ENCODE measurements around the gene ZNF107. TPM values are rescaled to one million over a fixed set of nuclear protein-coding genes. Genes with fewer than 3 reads are reported as not detected.

Gene ZNF107
- total and polyA plus RNA-seq, 2 donors (not counting 1 experiment from before 2014, with no cell fraction given), result 22.0 to 70.7 TPM

DNA sequence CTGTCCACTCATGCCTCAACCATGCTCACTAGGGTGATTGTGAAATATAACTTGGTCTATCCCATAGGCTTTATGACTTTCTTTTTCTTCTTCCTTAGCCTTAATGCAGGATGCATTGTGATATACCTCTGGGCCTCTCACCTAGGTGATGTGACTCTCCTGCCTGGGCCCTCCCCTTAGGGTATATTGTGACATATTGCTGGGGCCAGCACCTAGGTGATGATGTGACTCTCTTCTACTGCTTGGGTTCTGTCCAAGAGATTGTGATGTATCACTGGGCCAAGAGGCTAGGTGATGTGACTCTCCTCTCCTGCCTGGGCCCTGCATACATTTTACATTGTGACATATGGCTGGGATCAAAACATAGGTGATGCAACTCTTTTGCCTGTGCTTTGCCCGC, 14.7 kb upstream of the ZNF107 start:
- Histone ChIP-seq H3K27me3 (replicated peaks in 1 of 4; ENCODE audit: control extremely low read depth in 1 of 4, control insufficient read depth in 3 of 4, insufficient read depth in 4 of 4, low read length in 3 of 4) (no peaks in the 10 kb centered on the region), H4K20me1 (ENCODE audit: control insufficient read depth, insufficient read depth, low read length, poor library complexity, severe bottlenecking) (no peaks in the 10 kb centered on the region), H3K9me3 (ENCODE audit: control extremely low read depth in 1 of 3, control insufficient read depth in 2 of 3, insufficient read depth in 1 of 3, low read length in 2 of 3) (peaks cover 0 to 3% (median 0%) of the 10 kb centered on the region in 3 donors), H3K4me3 (ENCODE audit: control extremely low read depth in 1 of 5, extremely low read depth in 1 of 5, insufficient read depth in 1 of 5, low read depth in 2 of 5, low read length in 4 of 5) (no peak overlapping the region), H3K36me3 (replicated peaks in 1 of 2; ENCODE audit: control extremely low read depth in 1 of 2, control insufficient read depth in 1 of 2, extremely low read depth in 1 of 2, insufficient read depth in 2 of 2, low read length in 1 of 2) (no peaks in the 10 kb centered on the region), H2AFZ (ENCODE audit: insufficient read depth, low read depth, low read length, poor library complexity, severe bottlenecking) (no peak overlapping the region), H3K27ac (ENCODE audit: low read length in 2 of 2) (no peak overlapping the region), H3K9ac (ENCODE audit: low read length) (no peak overlapping the region), H3K79me2 (ENCODE audit: control insufficient read depth, insufficient read depth, low read length) (no peaks in the 10 kb centered on the region), H3K4me1 (ENCODE audit: control insufficient read depth in 2 of 2, insufficient read depth in 2 of 2, low read length in 2 of 2) (no peaks in the 10 kb centered on the region), H3K4me2 (replicated peaks; ENCODE audit: low read depth, low read length, poor library complexity, severe bottlenecking) (no peak overlapping the region)
- Mint-ChIP-seq H3K4me3 (no peak overlapping the region), H3K27me3 (no peaks in the 10 kb centered on the region), H3K27ac (no peak overlapping the region), H3K9me3 (ENCODE audit: insufficient read depth) (no peaks in the 10 kb centered on the region), H3K4me1 (no peaks in the 10 kb centered on the region)
- ATAC-seq (ENCODE audit: low read depth) (no peak), DNase-seq (no peak)
- ChIA-PET CTCF (no interaction called here), POLR2A (no interaction called here)
- WGBS (ENCODE audit: insufficient coverage), result 100% methylated on average over 1 of the region's 1 CpG
- TF ChIP-seq EZH2 (IDR thresholded peaks at IDR 0.05; ENCODE audit: borderline replicate concordance, insufficient read depth, low read depth, low read length, poor library complexity, severe bottlenecking) (no peak), CTCF (IDR thresholded peaks at IDR 0.05) (no peak)
- intact Hi-C loops (cut with micrococcal nuclease), result no loop called here

- H3K4me1 Mint-ChIP-seq, result no peaks in the 10 kb centered on the region
- Histone ChIP-seq H4K20me1 (ENCODE audit: control insufficient read depth, insufficient read depth, low read length, poor library complexity, severe bottlenecking) (no peaks in the 10 kb centered on the region), H3K9me3 (ENCODE audit: control extremely low read depth in 1 of 3, control insufficient read depth in 2 of 3, insufficient read depth in 1 of 3, low read length in 2 of 3) (peaks cover 0 to 3% (median 0%) of the 10 kb centered on the region in 3 donors), H3K4me1 (ENCODE audit: control insufficient read depth in 2 of 2, insufficient read depth in 2 of 2, low read length in 2 of 2) (no peaks in the 10 kb centered on the region), H3K4me2 (replicated peaks; ENCODE audit: low read depth, low read length, poor library complexity, severe bottlenecking) (no peak overlapping the region), H3K9ac (ENCODE audit: low read length) (no peak overlapping the region), H3K36me3 (replicated peaks in 1 of 2; ENCODE audit: control extremely low read depth in 1 of 2, control insufficient read depth in 1 of 2, extremely low read depth in 1 of 2, insufficient read depth in 2 of 2, low read length in 1 of 2) (no peaks in the 10 kb centered on the region), H3K79me2 (ENCODE audit: control insufficient read depth, insufficient read depth, low read length) (no peaks in the 10 kb centered on the region), H3K27ac (ENCODE audit: low read length in 2 of 2) (no peak overlapping the region), H3K27me3 (replicated peaks in 1 of 4; ENCODE audit: control extremely low read depth in 1 of 4, control insufficient read depth in 3 of 4, insufficient read depth in 4 of 4, low read length in 3 of 4) (no peaks in the 10 kb centered on the region), H2AFZ (ENCODE audit: insufficient read depth, low read depth, low read length, poor library complexity, severe bottlenecking) (no peak overlapping the region), H3K4me3 (ENCODE audit: control extremely low read depth in 1 of 5, extremely low read depth in 1 of 5, insufficient read depth in 1 of 5, low read depth in 2 of 5, low read length in 4 of 5) (no peak overlapping the region)
- CTCF ChIA-PET, result no interaction called here
- no peak for TF ChIP-seq CTCF (IDR thresholded peaks at IDR 0.05)
- TF ChIP-seq EZH2 (IDR thresholded peaks at IDR 0.05; ENCODE audit: borderline replicate concordance, insufficient read depth, low read depth, low read length, poor library complexity, severe bottlenecking), result no peak
- WGBS (ENCODE audit: insufficient coverage), result 70% methylated on average over 3 of the region's 4 CpGs
- no peaks in the 10 kb centered on the region for H3K27me3 Mint-ChIP-seq
- POLR2A ChIA-PET, result no interaction called here
- no peak overlapping the region for H3K27ac Mint-ChIP-seq
- no peak overlapping the region for H3K4me3 Mint-ChIP-seq
- intact Hi-C loops (cut with micrococcal nuclease), result no loop called here
- ATAC-seq (ENCODE audit: low read depth) (no peak), DNase-seq (no peak)
- H3K9me3 Mint-ChIP-seq (ENCODE audit: insufficient read depth), result no peaks in the 10 kb centered on the region
Observed at GRCh38 chr7:64651632-64652165, 14.2 kb upstream of the ZNF107 start.

Data from B cell (primary cell).